GM21723 (cell line): ENCODE measurements around the gene SEPTIN5.
"Not testable (repeated sequence)": the region's sequence is repeated elsewhere in the genome, so short reads cannot be mapped to it uniquely, and the experiment has no call there.

Source experiments
- ATAC-seq: cut with Tn5 transposase; IDR thresholded peaks from one replicate; pipeline ENCODE4 v1.9.1; 2021; ENCODE audit warnings: mild to moderate bottlenecking, moderate library complexity; ENCODE audit not compliant: unreplicated experiment

The SEPTIN5 gene

GRCh38 chr22:19714312-19715187 is at the start of gene SEPTIN5:
Gene SEPTIN5, plus strand, starts transcription at chr22:19714503. Its CDS starts 86 bp downstream, at chr22:19714589.
- no peak for ATAC-seq

- no peak for ATAC-seq
Measured at GRCh38 chr22:19664951-19665783, 49.1 kb upstream of the SEPTIN5 start.

GRCh38 chr22:19665784-19666672 is 48.3 kb upstream of the SEPTIN5 start:
- no peak for ATAC-seq

- no peak for ATAC-seq
Measured at GRCh38 chr22:19666673-19667593, 47.4 kb upstream of the SEPTIN5 start.

GRCh38 chr22:19667872-19668740 is 46.2 kb upstream of the SEPTIN5 start:
- no peak for ATAC-seq

- no peak for ATAC-seq
Measured at GRCh38 chr22:19668748-19669147, 45.6 kb upstream of the SEPTIN5 start.

GRCh38 chr22:19669570-19669969 is 44.7 kb upstream of the SEPTIN5 start:
- no peak for ATAC-seq

- no peak for ATAC-seq
Measured at GRCh38 chr22:19671316-19671715, 43.0 kb upstream of the SEPTIN5 start.

- no peak for ATAC-seq
Measured at GRCh38 chr22:19672054-19672776, 42.1 kb upstream of the SEPTIN5 start.

- no peak for ATAC-seq
Measured at GRCh38 chr22:19673660-19674059, 40.6 kb upstream of the SEPTIN5 start.

GRCh38 chr22:19674129-19674928 is 40.0 kb upstream of the SEPTIN5 start:
- no peak for ATAC-seq

GRCh38 chr22:19674929-19675253 is 39.4 kb upstream of the SEPTIN5 start:
- no peak for ATAC-seq

- ATAC-seq: no peak
Measured at GRCh38 chr22:19675428-19675827, 38.9 kb upstream of the SEPTIN5 start.

GRCh38 chr22:19676437-19676836 is 37.9 kb upstream of the SEPTIN5 start:
- not testable (repeated sequence) for ATAC-seq

- no peak for ATAC-seq
Measured at GRCh38 chr22:19678949-19679521, 35.3 kb upstream of the SEPTIN5 start.

GRCh38 chr22:19679522-19680101 is 34.7 kb upstream of the SEPTIN5 start:
- ATAC-seq: no peak
